AG09319 (cell line): ENCODE measurements around the gene UNC79.
"Not testable (repeated sequence)": the region's sequence is repeated elsewhere in the genome, so short reads cannot be mapped to it uniquely, and the experiment has no call there.

Experiments
- DNase-seq: peaks from one replicate; pipeline ENCODE4 v3.0.0-alpha.2; 2010; ENCODE audit warnings: low read depth; ENCODE audit errors: extremely low read depth
- CTCF ChIP-seq: IDR thresholded peaks from 2 replicates; pipeline ENCODE4 v1.5.1; 2011; ENCODE audit warnings: low read depth, mild to moderate bottlenecking, inconsistent platforms, low read length, moderate library complexity

Gene UNC79

GRCh38 chr14:93430315-93431035 lies at the start of gene UNC79:
Gene UNC79, plus strand, starts transcription at chr14:93430939. Its CDS starts 91 bp downstream, at chr14:93431030.
- DNase-seq = no peak
- no peak for TF ChIP-seq CTCF

GRCh38 chr14:93381644-93382043 lies 49.1 kb upstream of the UNC79 start:
- TF ChIP-seq CTCF = no peak; the same call in 1 of the 2 replicates
- DNase-seq = no peak

- not testable (repeated sequence) for DNase-seq
Observed at GRCh38 chr14:93384256-93384655, 46.5 kb upstream of the UNC79 start.

GRCh38 chr14:93395231-93395630 lies 35.5 kb upstream of the UNC79 start:
- no peak for TF ChIP-seq CTCF
- no peak for DNase-seq

GRCh38 chr14:93396456-93396855 lies 34.3 kb upstream of the UNC79 start:
- no peak for TF ChIP-seq CTCF
- DNase-seq = no peak

- TF ChIP-seq CTCF = no peak
- no peak for DNase-seq
Observed at GRCh38 chr14:93398491-93398890, 32.2 kb upstream of the UNC79 start.

- TF ChIP-seq CTCF = no peak
- no peak for DNase-seq
Observed at GRCh38 chr14:93402951-93403350, 27.8 kb upstream of the UNC79 start.

- TF ChIP-seq CTCF = no peak
- no peak for DNase-seq
Observed at GRCh38 chr14:93410021-93410420, 20.7 kb upstream of the UNC79 start.
